ENCODE measurements around the gene SRCAP.

The SRCAP gene

GRCh38 chr16:30760001-30760559 is 61.1 kb downstream of the SRCAP start:
- no peak for FAIRE-seq

- FAIRE-seq: no peak
These were observed 61.8 kb downstream of the SRCAP start for GRCh38 chr16:30760577-30761426.

- no peak for FAIRE-seq
These were observed 62.5 kb downstream of the SRCAP start for GRCh38 chr16:30761427-30761927.

- no peak for FAIRE-seq
These were observed 63.2 kb downstream of the SRCAP start, which contains the start of the genes CFAP119 and RNF40 for GRCh38 chr16:30761928-30762902. TSS of gene CFAP119 (minus strand) at chr16:30762062. CDS start at chr16:30761748, 314 bp downstream. TSS of gene RNF40 (plus strand) at chr16:30762322. CDS start at chr16:30762546, 224 bp downstream.

GRCh38 chr16:30762991-30763725 is 64.2 kb downstream of the SRCAP start:
- FAIRE-seq: no peak

- no peak for FAIRE-seq
These were observed 65.1 kb downstream of the SRCAP start for GRCh38 chr16:30764086-30764485.

- FAIRE-seq: no peak
These were observed 66.0 kb downstream of the SRCAP start for GRCh38 chr16:30764816-30765465.

- FAIRE-seq: no peak
These were observed 67.4 kb downstream of the SRCAP start for GRCh38 chr16:30766206-30766932.

- FAIRE-seq: no peak
These were observed 67.9 kb downstream of the SRCAP start for GRCh38 chr16:30766933-30767284.

GRCh38 chr16:30767767-30768465 is 68.9 kb downstream of the SRCAP start:
- no peak for FAIRE-seq

- FAIRE-seq: no peak
These were observed 69.7 kb downstream of the SRCAP start for GRCh38 chr16:30768583-30769181.

- FAIRE-seq: no peak
These were observed 70.6 kb downstream of the SRCAP start for GRCh38 chr16:30769379-30770089.

GRCh38 chr16:30771726-30772125 is 72.8 kb downstream of the SRCAP start:
- FAIRE-seq: no peak

GRCh38 chr16:30773826-30774225 is 74.9 kb downstream of the SRCAP start:
- FAIRE-seq: no peak

GRCh38 chr16:30774367-30775130 is 75.6 kb downstream of the SRCAP start:
- FAIRE-seq: no peak

GRCh38 chr16:30775131-30775391 is 76.1 kb downstream of the SRCAP start:
- no peak for FAIRE-seq

GRCh38 chr16:30775392-30776188 is 76.6 kb downstream of the SRCAP start:
- FAIRE-seq: no peak
